Stimulated activated CD4-positive, alpha-beta T cell treated with anti-CD3 and anti-CD28 coated beads, TNF-alpha, amount 100 ng/mL, for 1 hour (primary cell): ENCODE data around the gene SLC39A5.
"Not testable (repeated sequence)": the region's sequence is repeated elsewhere in the genome, so short reads cannot be mapped to it uniquely, and the experiment has no call there.

Source experiments
- DNase-seq, 3 donors: peaks; one replicate each; pipeline ENCODE4 v3.0.0-alpha.2; 2020; ENCODE audit warnings: low read depth in 3 of 3, low spot score in 1 of 3

SLC39A5 gene

GRCh38 chr12:56272468-56272867 is 42.6 kb downstream of the SLC39A5 start:
- DNase-seq: not testable (repeated sequence)

GRCh38 chr12:56274299-56274698 is 44.4 kb downstream of the SLC39A5 start:
- no peak for DNase-seq

GRCh38 chr12:56278905-56279304 is 49.1 kb downstream of the SLC39A5 start:
- DNase-seq: no peak

- no peak for DNase-seq
These were observed 51.0 kb downstream of the SLC39A5 start for GRCh38 chr12:56280849-56281248.

DNA sequence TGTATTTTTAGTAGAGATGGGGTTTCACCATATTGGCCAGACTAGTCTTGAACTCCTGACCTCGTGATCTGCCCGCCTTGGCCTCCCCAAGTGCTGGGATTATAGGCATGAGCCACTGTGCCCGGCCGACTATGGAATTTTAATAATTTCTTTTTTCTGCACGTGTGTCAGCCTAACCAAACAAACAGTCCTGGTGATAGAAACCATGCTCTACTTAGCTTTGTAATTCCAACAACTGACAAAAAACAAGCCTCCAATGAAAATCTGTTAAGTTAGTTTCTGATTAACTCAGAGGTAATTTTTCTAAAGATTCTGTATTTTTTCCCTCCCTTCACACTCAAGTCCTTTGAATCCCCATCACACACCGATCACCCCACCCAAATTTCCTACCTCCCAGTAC is 52.2 kb downstream of the SLC39A5 start:
- no peak for DNase-seq

DNA sequence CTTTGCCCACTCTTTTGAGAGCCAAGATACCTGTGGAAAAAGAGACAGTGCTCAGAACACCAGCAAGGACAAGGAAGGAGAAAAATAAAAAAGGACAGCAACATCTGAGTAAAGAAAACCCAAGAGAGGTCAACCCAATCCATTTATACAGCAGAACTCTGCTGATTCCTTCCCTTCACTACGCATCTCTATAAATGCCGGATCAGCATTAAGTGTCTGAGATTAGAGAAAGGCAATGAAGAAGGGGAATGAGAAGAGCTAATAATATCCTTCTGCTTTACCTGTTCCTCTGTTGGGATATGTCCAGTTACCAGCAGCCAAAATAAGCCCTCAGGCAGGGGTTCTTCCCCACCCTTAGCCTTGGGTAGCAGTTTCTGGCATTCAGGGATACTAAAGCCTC is 52.7 kb downstream of the SLC39A5 start:
- DNase-seq: no peak

- DNase-seq: not testable (repeated sequence)
These were observed 54.4 kb downstream of the SLC39A5 start for GRCh38 chr12:56284263-56284662.

DNA sequence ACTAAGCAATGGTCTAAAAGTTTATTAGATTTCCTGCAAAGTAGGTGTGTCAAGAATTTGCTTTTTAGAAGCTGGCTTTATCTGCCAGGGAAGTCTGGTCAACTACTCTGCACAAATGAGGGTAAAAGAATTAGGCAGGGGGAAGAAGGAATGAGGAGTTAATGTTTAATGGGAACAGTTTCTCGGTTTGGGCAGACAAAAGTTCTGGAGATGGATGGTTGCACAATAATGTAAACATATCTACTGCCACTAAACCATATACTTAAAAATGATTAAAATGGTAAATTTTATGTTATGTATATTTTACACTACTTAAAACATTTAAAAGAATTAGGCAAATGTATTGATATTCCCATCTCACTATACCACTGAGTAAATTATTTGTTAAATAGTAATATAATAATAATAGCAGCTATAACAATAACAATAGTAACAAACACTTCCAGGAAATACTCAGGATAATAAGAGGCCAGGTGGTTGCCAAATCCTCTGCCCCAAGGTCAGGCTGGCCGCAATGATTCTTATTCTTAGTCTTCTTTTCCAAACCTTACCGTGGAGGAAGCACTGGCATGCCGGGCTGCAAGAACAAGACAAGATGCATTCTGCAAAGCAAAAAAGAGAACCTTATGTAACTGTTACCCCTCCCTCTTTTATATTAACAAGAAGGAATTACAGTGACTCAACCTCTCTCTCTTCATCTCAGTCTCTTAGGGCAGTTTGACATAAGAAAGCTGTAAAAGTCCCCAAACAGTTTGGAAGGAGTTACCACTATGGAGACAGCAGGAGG is 56.4 kb downstream of the SLC39A5 start:
- DNase-seq: no peak
